ENCODE data around the gene PPFIA3. TPM values are rescaled to one million over a fixed set of nuclear protein-coding genes. Genes with fewer than 3 reads are reported as not detected.
A peak's percentile ranks its signal among the peaks of the same experiment; 100 is the strongest.

The PPFIA3 gene
- total RNA-seq, 1 experiment from 2014 or later, result 27.3 TPM

GRCh38 chr19:49186108-49186507 is 66.8 kb downstream of the PPFIA3 start:
- no peak overlapping the region for H3K27ac Mint-ChIP-seq
- POLR2A ChIA-PET, result no interaction called here
- peaks cover 3% of the 10 kb centered on the region; the same call in 1 of the 2 replicates for H3K27me3 Mint-ChIP-seq (ENCODE audit: low read depth)
- peaks cover 22% of the 10 kb centered on the region for H3K36me3 Mint-ChIP-seq
- no peak for ATAC-seq
- TF ChIP-seq, protein P1, sequence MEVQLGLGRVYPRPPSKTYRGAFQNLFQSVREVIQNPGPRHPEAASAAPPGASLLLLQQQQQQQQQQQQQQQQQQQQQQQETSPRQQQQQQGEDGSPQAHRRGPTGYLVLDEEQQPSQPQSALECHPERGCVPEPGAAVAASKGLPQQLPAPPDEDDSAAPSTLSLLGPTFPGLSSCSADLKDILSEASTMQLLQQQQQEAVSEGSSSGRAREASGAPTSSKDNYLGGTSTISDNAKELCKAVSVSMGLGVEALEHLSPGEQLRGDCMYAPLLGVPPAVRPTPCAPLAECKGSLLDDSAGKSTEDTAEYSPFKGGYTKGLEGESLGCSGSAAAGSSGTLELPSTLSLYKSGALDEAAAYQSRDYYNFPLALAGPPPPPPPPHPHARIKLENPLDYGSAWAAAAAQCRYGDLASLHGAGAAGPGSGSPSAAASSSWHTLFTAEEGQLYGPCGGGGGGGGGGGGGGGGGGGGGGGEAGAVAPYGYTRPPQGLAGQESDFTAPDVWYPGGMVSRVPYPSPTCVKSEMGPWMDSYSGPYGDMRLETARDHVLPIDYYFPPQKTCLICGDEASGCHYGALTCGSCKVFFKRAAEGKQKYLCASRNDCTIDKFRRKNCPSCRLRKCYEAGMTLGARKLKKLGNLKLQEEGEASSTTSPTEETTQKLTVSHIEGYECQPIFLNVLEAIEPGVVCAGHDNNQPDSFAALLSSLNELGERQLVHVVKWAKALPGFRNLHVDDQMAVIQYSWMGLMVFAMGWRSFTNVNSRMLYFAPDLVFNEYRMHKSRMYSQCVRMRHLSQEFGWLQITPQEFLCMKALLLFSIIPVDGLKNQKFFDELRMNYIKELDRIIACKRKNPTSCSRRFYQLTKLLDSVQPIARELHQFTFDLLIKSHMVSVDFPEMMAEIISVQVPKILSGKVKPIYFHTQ (CRISPR knock-in tag; IDR thresholded peaks at IDR 0.05), result no peak
- no peak for TF ChIP-seq NFYB (CRISPR knock-in tag; conservative IDR thresholded peaks at IDR 0.05; ENCODE audit: low read depth)
- TF ChIP-seq, protein P2, sequence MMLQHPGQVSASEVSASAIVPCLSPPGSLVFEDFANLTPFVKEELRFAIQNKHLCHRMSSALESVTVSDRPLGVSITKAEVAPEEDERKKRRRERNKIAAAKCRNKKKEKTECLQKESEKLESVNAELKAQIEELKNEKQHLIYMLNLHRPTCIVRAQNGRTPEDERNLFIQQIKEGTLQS (CRISPR knock-in tag; conservative IDR thresholded peaks at IDR 0.05), result no peak
- CTCF ChIA-PET, result interaction anchor here (0.8 to 3.4 kb wide), 3 partner anchors 13 to 130 kb away, joined by 3 to 20 read pairs (median 6); no protein-coding TSS in a partner anchor
- peaks cover 22% of the 10 kb centered on the region for H3K9me3 Mint-ChIP-seq
- DNase-seq (ENCODE audit: low spot score), result no peak
- H3K4me1 Mint-ChIP-seq, result peaks cover 4% of the 10 kb centered on the region; the same call in 1 of the 2 replicates
- H3K4me3 Mint-ChIP-seq, result no peak overlapping the region

- CTCF ChIA-PET, result interaction anchor here (0.7 to 3.4 kb wide), 4 partner anchors 10 to 188 kb away, joined by 3 to 20 read pairs (median 3); no protein-coding TSS in a partner anchor
- peaks cover 12% of the 10 kb centered on the region for H3K9me3 Mint-ChIP-seq
- H3K36me3 Mint-ChIP-seq, result peaks cover 16% of the 10 kb centered on the region
- peak; percentile 79 for ATAC-seq
- POLR2A ChIA-PET, result no interaction called here
- no peak for DNase-seq (ENCODE audit: low spot score)
- no peak overlapping the region for H3K4me3 Mint-ChIP-seq
- H3K27me3 Mint-ChIP-seq (ENCODE audit: low read depth), result no peaks in the 10 kb centered on the region; the same call in 1 of the 2 replicates
- no peak for TF ChIP-seq FOXK1 (CRISPR knock-in tag; IDR thresholded peaks at IDR 0.05)
- TF ChIP-seq, protein P3, sequence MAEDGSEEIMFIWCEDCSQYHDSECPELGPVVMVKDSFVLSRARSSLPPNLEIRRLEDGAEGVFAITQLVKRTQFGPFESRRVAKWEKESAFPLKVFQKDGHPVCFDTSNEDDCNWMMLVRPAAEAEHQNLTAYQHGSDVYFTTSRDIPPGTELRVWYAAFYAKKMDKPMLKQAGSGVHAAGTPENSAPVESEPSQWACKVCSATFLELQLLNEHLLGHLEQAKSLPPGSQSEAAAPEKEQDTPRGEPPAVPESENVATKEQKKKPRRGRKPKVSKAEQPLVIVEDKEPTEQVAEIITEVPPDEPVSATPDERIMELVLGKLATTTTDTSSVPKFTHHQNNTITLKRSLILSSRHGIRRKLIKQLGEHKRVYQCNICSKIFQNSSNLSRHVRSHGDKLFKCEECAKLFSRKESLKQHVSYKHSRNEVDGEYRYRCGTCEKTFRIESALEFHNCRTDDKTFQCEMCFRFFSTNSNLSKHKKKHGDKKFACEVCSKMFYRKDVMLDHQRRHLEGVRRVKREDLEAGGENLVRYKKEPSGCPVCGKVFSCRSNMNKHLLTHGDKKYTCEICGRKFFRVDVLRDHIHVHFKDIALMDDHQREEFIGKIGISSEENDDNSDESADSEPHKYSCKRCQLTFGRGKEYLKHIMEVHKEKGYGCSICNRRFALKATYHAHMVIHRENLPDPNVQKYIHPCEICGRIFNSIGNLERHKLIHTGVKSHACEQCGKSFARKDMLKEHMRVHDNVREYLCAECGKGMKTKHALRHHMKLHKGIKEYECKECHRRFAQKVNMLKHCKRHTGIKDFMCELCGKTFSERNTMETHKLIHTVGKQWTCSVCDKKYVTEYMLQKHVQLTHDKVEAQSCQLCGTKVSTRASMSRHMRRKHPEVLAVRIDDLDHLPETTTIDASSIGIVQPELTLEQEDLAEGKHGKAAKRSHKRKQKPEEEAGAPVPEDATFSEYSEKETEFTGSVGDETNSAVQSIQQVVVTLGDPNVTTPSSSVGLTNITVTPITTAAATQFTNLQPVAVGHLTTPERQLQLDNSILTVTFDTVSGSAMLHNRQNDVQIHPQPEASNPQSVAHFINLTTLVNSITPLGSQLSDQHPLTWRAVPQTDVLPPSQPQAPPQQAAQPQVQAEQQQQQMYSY (CRISPR knock-in tag; IDR thresholded peaks at IDR 0.05), result no peak
- TF ChIP-seq MAX (CRISPR knock-in tag; IDR thresholded peaks at IDR 0.05), result no peak
- peaks cover 4% of the 10 kb centered on the region; the same call in 1 of the 2 replicates for H3K4me1 Mint-ChIP-seq
- no peak overlapping the region for H3K27ac Mint-ChIP-seq
Observed at GRCh38 chr19:49188626-49189200, 69.4 kb downstream of the PPFIA3 start.

- Mint-ChIP-seq H3K27ac (no peak overlapping the region), H3K4me1 (peaks cover 4% of the 10 kb centered on the region; the same call in 1 of the 2 replicates), H3K36me3 (peaks cover 12% of the 10 kb centered on the region), H3K9me3 (peaks cover 7% of the 10 kb centered on the region), H3K4me3 (no peak overlapping the region), H3K27me3 (ENCODE audit: low read depth) (peaks cover 5% of the 10 kb centered on the region)
- ChIA-PET POLR2A (no interaction called here), CTCF (interaction anchor here (0.7 to 3.4 kb wide), 4 partner anchors 10 to 189 kb away, joined by 3 to 20 read pairs (median 3); no protein-coding TSS in a partner anchor)
- ATAC-seq (no peak), DNase-seq (ENCODE audit: low spot score) (no peak)
- no peak for TF ChIP-seq ZNF317 (CRISPR knock-in tag; IDR thresholded peaks at IDR 0.05; ENCODE audit: borderline replicate concordance, low read depth)
- no peak for TF ChIP-seq CBFB (CRISPR knock-in tag; IDR thresholded peaks at IDR 0.05; ENCODE audit: low read depth)
- TF ChIP-seq JAZF1 (CRISPR knock-in tag; IDR thresholded peaks at IDR 0.05), result no peak
- TF ChIP-seq, protein P4, sequence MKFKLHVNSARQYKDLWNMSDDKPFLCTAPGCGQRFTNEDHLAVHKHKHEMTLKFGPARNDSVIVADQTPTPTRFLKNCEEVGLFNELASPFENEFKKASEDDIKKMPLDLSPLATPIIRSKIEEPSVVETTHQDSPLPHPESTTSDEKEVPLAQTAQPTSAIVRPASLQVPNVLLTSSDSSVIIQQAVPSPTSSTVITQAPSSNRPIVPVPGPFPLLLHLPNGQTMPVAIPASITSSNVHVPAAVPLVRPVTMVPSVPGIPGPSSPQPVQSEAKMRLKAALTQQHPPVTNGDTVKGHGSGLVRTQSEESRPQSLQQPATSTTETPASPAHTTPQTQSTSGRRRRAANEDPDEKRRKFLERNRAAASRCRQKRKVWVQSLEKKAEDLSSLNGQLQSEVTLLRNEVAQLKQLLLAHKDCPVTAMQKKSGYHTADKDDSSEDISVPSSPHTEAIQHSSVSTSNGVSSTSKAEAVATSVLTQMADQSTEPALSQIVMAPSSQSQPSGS (CRISPR knock-in tag; IDR thresholded peaks at IDR 0.05; ENCODE audit: borderline replicate concordance, low read depth), result no peak
- no peak for TF ChIP-seq ZNF138 (CRISPR knock-in tag; conservative IDR thresholded peaks at IDR 0.05)
- TF ChIP-seq, protein P5, sequence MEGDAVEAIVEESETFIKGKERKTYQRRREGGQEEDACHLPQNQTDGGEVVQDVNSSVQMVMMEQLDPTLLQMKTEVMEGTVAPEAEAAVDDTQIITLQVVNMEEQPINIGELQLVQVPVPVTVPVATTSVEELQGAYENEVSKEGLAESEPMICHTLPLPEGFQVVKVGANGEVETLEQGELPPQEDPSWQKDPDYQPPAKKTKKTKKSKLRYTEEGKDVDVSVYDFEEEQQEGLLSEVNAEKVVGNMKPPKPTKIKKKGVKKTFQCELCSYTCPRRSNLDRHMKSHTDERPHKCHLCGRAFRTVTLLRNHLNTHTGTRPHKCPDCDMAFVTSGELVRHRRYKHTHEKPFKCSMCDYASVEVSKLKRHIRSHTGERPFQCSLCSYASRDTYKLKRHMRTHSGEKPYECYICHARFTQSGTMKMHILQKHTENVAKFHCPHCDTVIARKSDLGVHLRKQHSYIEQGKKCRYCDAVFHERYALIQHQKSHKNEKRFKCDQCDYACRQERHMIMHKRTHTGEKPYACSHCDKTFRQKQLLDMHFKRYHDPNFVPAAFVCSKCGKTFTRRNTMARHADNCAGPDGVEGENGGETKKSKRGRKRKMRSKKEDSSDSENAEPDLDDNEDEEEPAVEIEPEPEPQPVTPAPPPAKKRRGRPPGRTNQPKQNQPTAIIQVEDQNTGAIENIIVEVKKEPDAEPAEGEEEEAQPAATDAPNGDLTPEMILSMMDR (IDR thresholded peaks at IDR 0.05), result no peak
- TF ChIP-seq, protein P6, sequence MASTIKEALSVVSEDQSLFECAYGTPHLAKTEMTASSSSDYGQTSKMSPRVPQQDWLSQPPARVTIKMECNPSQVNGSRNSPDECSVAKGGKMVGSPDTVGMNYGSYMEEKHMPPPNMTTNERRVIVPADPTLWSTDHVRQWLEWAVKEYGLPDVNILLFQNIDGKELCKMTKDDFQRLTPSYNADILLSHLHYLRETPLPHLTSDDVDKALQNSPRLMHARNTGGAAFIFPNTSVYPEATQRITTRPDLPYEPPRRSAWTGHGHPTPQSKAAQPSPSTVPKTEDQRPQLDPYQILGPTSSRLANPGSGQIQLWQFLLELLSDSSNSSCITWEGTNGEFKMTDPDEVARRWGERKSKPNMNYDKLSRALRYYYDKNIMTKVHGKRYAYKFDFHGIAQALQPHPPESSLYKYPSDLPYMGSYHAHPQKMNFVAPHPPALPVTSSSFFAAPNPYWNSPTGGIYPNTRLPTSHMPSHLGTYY (CRISPR knock-in tag; IDR thresholded peaks at IDR 0.05), result no peak
Observed at GRCh38 chr19:49189259-49189658, 69.9 kb downstream of the PPFIA3 start.
